ENCODE measurements around the gene KCNN3.

The KCNN3 gene

GRCh38 chr1:154880671-154881070, 10.6 kb upstream of the KCNN3 start:
- Histone ChIP-seq H3K9me3 (ENCODE audit: control insufficient read depth in 5 of 5, low read length in 5 of 5) (no peaks in the 10 kb centered on the region), H3K27ac (ENCODE audit: low read depth, low read length) (no peak overlapping the region), H3K27me3 (ENCODE audit: control insufficient read depth in 5 of 5, insufficient read depth in 4 of 5, low read length in 5 of 5) (no peaks in the 10 kb centered on the region), H3K4me3 (ENCODE audit: low read depth in 1 of 5, low read length in 5 of 5) (no peak overlapping the region), H3K36me3 (ENCODE audit: control insufficient read depth in 5 of 5, insufficient read depth in 5 of 5, low read length in 5 of 5) (no peaks in the 10 kb centered on the region), H3K9ac (ENCODE audit: low read length in 5 of 5) (no peak overlapping the region), H3K4me1 (ENCODE audit: control insufficient read depth in 5 of 5, insufficient read depth in 5 of 5, low read length in 5 of 5) (peaks cover 0 to 11% (median 2%) of the 10 kb centered on the region in 5 donors)

GRCh38 chr1:154879038-154879421, 8.9 kb upstream of the KCNN3 start:
- no peak overlapping the region for H3K27ac ChIP-seq (ENCODE audit: low read depth, low read length)

GRCh38 chr1:154878371-154879037, 8.4 kb upstream of the KCNN3 start:
- Histone ChIP-seq H3K27me3 (ENCODE audit: control insufficient read depth in 5 of 5, insufficient read depth in 4 of 5, low read length in 5 of 5) (peaks cover 0 to 5% (median 0%) of the 10 kb centered on the region in 5 donors), H3K9me3 (ENCODE audit: control insufficient read depth in 5 of 5, low read length in 5 of 5) (no peaks in the 10 kb centered on the region), H3K36me3 (ENCODE audit: control insufficient read depth in 5 of 5, insufficient read depth in 5 of 5, low read length in 5 of 5) (no peaks in the 10 kb centered on the region), H3K4me1 (ENCODE audit: control insufficient read depth in 5 of 5, insufficient read depth in 5 of 5, low read length in 5 of 5) (peaks cover 0 to 6% (median 0%) of the 10 kb centered on the region in 5 donors), H3K4me3 (ENCODE audit: low read depth in 1 of 5, low read length in 5 of 5) (no peak overlapping the region), H3K9ac (ENCODE audit: low read length in 5 of 5) (no peak overlapping the region), H3K27ac (ENCODE audit: low read depth, low read length) (no peak overlapping the region)

More at GRCh38 chr1:154879038-154879421, 8.9 kb upstream of the KCNN3 start:
- no peak overlapping the region for H3K4me3 ChIP-seq (ENCODE audit: low read depth in 1 of 5, low read length in 5 of 5)
- no peaks in the 10 kb centered on the region for H3K9me3 ChIP-seq (ENCODE audit: control insufficient read depth in 5 of 5, low read length in 5 of 5)
- no peak overlapping the region for H3K9ac ChIP-seq (ENCODE audit: low read length in 5 of 5)
- peaks cover 0 to 6% (median 0%) of the 10 kb centered on the region in 5 donors for H3K4me1 ChIP-seq (ENCODE audit: control insufficient read depth in 5 of 5, insufficient read depth in 5 of 5, low read length in 5 of 5)
- H3K27me3 ChIP-seq (ENCODE audit: control insufficient read depth in 5 of 5, insufficient read depth in 4 of 5, low read length in 5 of 5): peaks cover 0 to 2% (median 0%) of the 10 kb centered on the region in 5 donors
- H3K36me3 ChIP-seq (ENCODE audit: control insufficient read depth in 5 of 5, insufficient read depth in 5 of 5, low read length in 5 of 5): no peaks in the 10 kb centered on the region

DNA sequence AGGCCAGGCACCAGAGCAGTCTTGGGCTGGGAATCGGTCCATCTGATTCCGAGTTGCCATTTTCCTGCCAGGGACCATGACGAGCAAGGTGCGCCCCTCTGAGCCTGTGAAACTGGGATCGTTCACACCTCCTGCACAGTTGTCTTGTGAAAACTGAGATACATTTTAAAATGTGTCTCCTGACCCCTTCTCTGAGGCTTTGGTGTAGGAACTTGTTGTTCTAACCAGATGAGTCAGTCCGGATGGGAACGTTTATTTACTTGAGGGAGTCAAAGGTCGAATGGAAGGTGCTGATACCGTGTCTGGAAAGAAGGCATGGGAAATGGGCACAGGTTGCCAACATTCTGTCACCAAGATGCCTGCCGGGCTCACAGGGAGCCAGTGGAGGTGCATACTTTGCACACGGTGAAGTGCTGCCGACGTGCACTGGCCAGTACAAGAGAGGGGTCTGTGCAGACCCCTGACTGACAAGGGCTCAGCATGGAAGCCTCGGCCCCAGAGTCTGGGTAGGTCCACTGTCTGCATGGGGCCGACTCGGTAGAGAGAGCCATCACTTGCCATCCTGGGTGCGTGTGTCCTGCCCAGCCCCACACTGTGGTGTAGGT, 7.4 kb upstream of the KCNN3 start:
- Histone ChIP-seq H3K4me1 (ENCODE audit: control insufficient read depth in 5 of 5, insufficient read depth in 5 of 5, low read length in 5 of 5) (peaks cover 0 to 6% (median 0%) of the 10 kb centered on the region in 5 donors), H3K4me3 (ENCODE audit: low read depth in 1 of 5, low read length in 5 of 5) (no peak overlapping the region), H3K9me3 (ENCODE audit: control insufficient read depth in 5 of 5, low read length in 5 of 5) (no peaks in the 10 kb centered on the region), H3K9ac (ENCODE audit: low read length in 5 of 5) (no peak overlapping the region), H3K36me3 (ENCODE audit: control insufficient read depth in 5 of 5, insufficient read depth in 5 of 5, low read length in 5 of 5) (no peaks in the 10 kb centered on the region), H3K27ac (ENCODE audit: low read depth, low read length) (no peak overlapping the region), H3K27me3 (ENCODE audit: control insufficient read depth in 5 of 5, insufficient read depth in 4 of 5, low read length in 5 of 5) (peaks cover 0 to 12% (median 0%) of the 10 kb centered on the region in 5 donors)

GRCh38 chr1:154876842-154877369, 6.8 kb upstream of the KCNN3 start:
- Histone ChIP-seq H3K36me3 (ENCODE audit: control insufficient read depth in 5 of 5, insufficient read depth in 5 of 5, low read length in 5 of 5) (no peaks in the 10 kb centered on the region), H3K9me3 (ENCODE audit: control insufficient read depth in 5 of 5, low read length in 5 of 5) (no peaks in the 10 kb centered on the region), H3K27me3 (ENCODE audit: control insufficient read depth in 5 of 5, insufficient read depth in 4 of 5, low read length in 5 of 5) (peaks cover 0 to 12% (median under 1%) of the 10 kb centered on the region in 5 donors), H3K27ac (ENCODE audit: low read depth, low read length) (no peak overlapping the region), H3K9ac (ENCODE audit: low read length in 5 of 5) (no peak overlapping the region), H3K4me3 (ENCODE audit: low read depth in 1 of 5, low read length in 5 of 5) (no peak overlapping the region), H3K4me1 (ENCODE audit: control insufficient read depth in 5 of 5, insufficient read depth in 5 of 5, low read length in 5 of 5) (peaks cover 0 to 6% (median 0%) of the 10 kb centered on the region in 5 donors)

GRCh38 chr1:154874465-154874864, 4.4 kb upstream of the KCNN3 start:
- Histone ChIP-seq H3K4me3 (ENCODE audit: low read depth in 1 of 5, low read length in 5 of 5) (no peak overlapping the region), H3K9me3 (ENCODE audit: control insufficient read depth in 5 of 5, low read length in 5 of 5) (no peaks in the 10 kb centered on the region), H3K36me3 (ENCODE audit: control insufficient read depth in 5 of 5, insufficient read depth in 5 of 5, low read length in 5 of 5) (no peaks in the 10 kb centered on the region), H3K27ac (ENCODE audit: low read depth, low read length) (no peak overlapping the region), H3K9ac (ENCODE audit: low read length in 5 of 5) (no peak overlapping the region), H3K4me1 (ENCODE audit: control insufficient read depth in 5 of 5, insufficient read depth in 5 of 5, low read length in 5 of 5) (peaks cover 0 to 18% (median 12%) of the 10 kb centered on the region in 5 donors), H3K27me3 (ENCODE audit: control insufficient read depth in 5 of 5, insufficient read depth in 4 of 5, low read length in 5 of 5) (peaks cover under 1 to 25% (median 8%) of the 10 kb centered on the region in 5 donors)

DNA sequence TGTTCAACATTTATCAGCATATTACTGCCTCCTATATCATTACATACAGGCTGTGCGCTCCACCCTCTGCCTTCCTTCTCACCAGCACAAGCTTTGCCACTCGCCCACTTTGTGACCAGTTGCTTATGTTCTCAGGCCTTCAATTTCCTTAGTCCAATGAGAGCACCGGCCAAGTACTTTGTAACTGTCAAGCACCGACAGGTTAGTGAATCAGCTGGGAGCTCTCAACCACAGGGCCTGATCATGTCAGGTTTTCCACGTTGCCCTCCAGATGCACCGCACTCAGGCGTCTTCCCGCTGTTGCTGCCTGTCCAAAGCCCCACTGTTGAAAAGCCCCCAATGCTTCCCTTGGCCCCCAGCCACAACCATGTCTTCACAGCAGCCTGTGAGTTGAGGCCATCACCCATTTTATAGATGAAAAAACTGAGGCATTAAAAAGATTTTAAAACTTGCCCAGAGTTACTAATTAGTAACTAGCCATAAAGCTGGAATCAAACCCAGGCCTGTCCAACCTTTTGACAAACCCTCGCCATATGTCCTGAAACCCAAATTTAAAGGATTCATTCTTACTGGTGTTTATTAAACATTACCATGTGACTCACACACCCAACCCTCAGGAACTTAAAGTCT, 3.4 kb upstream of the KCNN3 start:
- H3K27ac ChIP-seq (ENCODE audit: low read depth, low read length): no peak overlapping the region
- peaks cover 0 to 26% (median 22%) of the 10 kb centered on the region in 5 donors for H3K4me1 ChIP-seq (ENCODE audit: control insufficient read depth in 5 of 5, insufficient read depth in 5 of 5, low read length in 5 of 5)

GRCh38 chr1:154871374-154871773, 1.3 kb upstream of the KCNN3 start:
- no peaks in the 10 kb centered on the region for H3K36me3 ChIP-seq (ENCODE audit: control insufficient read depth in 5 of 5, insufficient read depth in 5 of 5, low read length in 5 of 5)
- peaks cover 20 to 50% (median 31%) of the 10 kb centered on the region in 5 donors for H3K27me3 ChIP-seq (ENCODE audit: control insufficient read depth in 5 of 5, insufficient read depth in 4 of 5, low read length in 5 of 5)
- H3K27ac ChIP-seq (ENCODE audit: low read depth, low read length): no peak overlapping the region
- H3K9ac ChIP-seq (ENCODE audit: low read length in 5 of 5): no peak overlapping the region
- peaks cover 0 to 39% (median 26%) of the 10 kb centered on the region in 5 donors for H3K4me1 ChIP-seq (ENCODE audit: control insufficient read depth in 5 of 5, insufficient read depth in 5 of 5, low read length in 5 of 5)
- no peak overlapping the region for H3K4me3 ChIP-seq (ENCODE audit: low read depth in 1 of 5, low read length in 5 of 5)
- H3K9me3 ChIP-seq (ENCODE audit: control insufficient read depth in 5 of 5, low read length in 5 of 5): no peaks in the 10 kb centered on the region

More for the DNA sequence above, 3.4 kb upstream of the KCNN3 start:
- Histone ChIP-seq H3K4me3 (ENCODE audit: low read depth in 1 of 5, low read length in 5 of 5) (no peak overlapping the region), H3K27me3 (ENCODE audit: control insufficient read depth in 5 of 5, insufficient read depth in 4 of 5, low read length in 5 of 5) (peaks cover 9 to 33% (median 13%) of the 10 kb centered on the region in 5 donors), H3K9me3 (ENCODE audit: control insufficient read depth in 5 of 5, low read length in 5 of 5) (no peaks in the 10 kb centered on the region), H3K9ac (ENCODE audit: low read length in 5 of 5) (no peak overlapping the region), H3K36me3 (ENCODE audit: control insufficient read depth in 5 of 5, insufficient read depth in 5 of 5, low read length in 5 of 5) (no peaks in the 10 kb centered on the region)

GRCh38 chr1:154870734-154871133, 653 bp upstream of the KCNN3 start:
- H3K9ac ChIP-seq (ENCODE audit: low read length in 5 of 5): no peak overlapping the region
- no peaks in the 10 kb centered on the region for H3K9me3 ChIP-seq (ENCODE audit: control insufficient read depth in 5 of 5, low read length in 5 of 5)
- H3K4me1 ChIP-seq (ENCODE audit: control insufficient read depth in 5 of 5, insufficient read depth in 5 of 5, low read length in 5 of 5): peaks cover 0 to 39% (median 25%) of the 10 kb centered on the region in 5 donors
- H3K27ac ChIP-seq (ENCODE audit: low read depth, low read length): no peak overlapping the region
- H3K27me3 ChIP-seq (ENCODE audit: control insufficient read depth in 5 of 5, insufficient read depth in 4 of 5, low read length in 5 of 5): peaks cover 21 to 50% (median 33%) of the 10 kb centered on the region in 5 donors
- H3K36me3 ChIP-seq (ENCODE audit: control insufficient read depth in 5 of 5, insufficient read depth in 5 of 5, low read length in 5 of 5): no peaks in the 10 kb centered on the region
- H3K4me3 ChIP-seq (ENCODE audit: low read depth in 1 of 5, low read length in 5 of 5): peak overlapping the region in 2 of 5 donors; percentile 54 to 56

Data from subcutaneous abdominal adipose tissue (tissue), 5 donors.